GM21576 (cell line): ENCODE data around the gene STEAP3.

ENCODE experiments used
- ATAC-seq: cut with Tn5 transposase; IDR thresholded peaks from one replicate; pipeline ENCODE4 v1.9.1; 2021; ENCODE audit warnings: mild to moderate bottlenecking, moderate library complexity; ENCODE audit not compliant: unreplicated experiment

STEAP3 gene, protein sequence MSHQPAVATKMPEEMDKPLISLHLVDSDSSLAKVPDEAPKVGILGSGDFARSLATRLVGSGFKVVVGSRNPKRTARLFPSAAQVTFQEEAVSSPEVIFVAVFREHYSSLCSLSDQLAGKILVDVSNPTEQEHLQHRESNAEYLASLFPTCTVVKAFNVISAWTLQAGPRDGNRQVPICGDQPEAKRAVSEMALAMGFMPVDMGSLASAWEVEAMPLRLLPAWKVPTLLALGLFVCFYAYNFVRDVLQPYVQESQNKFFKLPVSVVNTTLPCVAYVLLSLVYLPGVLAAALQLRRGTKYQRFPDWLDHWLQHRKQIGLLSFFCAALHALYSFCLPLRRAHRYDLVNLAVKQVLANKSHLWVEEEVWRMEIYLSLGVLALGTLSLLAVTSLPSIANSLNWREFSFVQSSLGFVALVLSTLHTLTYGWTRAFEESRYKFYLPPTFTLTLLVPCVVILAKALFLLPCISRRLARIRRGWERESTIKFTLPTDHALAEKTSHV

DNA sequence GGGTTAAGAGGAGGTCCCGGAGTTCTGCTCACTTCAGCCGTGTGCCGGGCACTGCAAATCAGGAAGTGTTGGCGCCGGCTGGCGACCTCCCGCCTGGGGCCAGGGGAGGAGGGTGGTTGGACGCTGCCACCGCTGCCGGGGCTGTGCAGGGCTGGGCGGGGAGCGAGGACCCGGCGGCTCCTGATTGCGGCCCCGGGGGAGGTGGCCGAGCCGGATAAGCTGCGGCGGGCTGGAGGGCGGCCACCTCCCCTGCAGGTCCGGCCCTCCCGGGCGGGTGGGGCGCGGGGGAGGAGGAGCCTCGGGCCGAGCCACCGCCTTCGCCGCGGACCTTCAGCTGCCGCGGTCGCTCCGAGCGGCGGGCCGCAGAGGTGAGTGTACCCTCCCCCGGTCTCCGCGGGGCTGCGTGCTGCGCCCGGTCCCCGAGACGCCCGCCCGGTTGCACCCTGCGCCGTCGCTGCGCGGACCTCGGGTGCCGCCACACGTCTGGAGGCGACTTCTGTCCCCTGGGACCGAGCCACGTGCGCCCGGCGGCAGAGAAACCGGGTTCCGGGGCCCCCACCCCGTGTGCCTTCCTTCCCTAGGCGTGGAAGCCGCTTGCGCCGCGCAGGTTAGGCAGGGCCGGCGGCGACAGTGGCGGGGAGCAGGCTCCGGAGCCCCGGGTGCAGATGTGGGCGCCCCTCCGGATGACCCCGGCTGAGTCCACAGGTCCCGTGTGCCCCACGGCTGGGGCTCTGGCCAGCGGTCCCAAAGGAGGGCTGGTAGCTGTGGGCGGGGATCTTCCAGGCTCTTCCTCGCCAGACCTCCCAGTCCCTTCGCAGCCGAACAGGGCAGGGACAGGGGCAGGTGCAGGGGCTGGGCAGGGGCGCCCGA lies at the start of gene STEAP3:
Gene STEAP3, plus strand, starts transcription at position 314 of the 870 bp plus-strand sequence. CDS start 7,179 bp downstream, outside the sequence.
- peak; percentile 68 for ATAC-seq

DNA sequence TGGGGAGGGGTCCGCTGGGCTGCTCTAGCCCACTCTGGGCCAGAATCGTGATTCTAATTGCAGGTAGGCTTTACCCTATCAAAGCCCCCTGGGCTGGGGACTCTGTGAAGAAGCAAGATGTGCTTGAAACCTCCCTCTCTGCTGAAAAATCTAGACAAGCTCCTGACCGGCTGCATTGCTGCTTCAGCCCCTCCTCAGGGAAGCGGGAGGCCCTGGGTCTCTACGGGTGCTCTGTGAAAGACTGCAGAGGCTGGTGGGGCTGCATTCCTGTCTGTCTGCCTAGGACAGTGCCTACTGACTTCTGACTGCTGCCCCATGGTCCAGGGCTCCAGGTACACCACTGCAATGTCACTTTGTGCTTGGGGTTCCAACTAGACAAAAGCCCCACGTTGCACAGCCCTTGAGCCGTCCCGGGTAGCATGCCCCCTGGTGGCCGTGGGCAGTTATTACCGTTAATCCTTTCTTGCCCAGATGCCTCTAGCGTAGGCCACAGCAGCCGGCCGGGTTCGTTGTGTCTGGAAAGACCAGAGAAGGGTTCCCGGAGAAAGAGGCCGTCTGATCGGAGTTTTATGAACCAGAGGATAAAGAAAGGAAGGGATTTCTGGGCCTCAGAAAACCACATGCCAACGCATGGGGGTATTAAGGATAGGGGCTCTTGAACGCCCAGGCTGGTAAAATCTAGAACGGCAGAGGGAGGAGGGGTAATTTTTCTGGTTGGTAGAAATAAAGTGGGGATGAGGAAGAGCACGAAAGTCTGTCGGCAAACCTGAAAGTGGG lies 49.2 kb upstream of the STEAP3 start:
- peak; percentile 75 for ATAC-seq

DNA sequence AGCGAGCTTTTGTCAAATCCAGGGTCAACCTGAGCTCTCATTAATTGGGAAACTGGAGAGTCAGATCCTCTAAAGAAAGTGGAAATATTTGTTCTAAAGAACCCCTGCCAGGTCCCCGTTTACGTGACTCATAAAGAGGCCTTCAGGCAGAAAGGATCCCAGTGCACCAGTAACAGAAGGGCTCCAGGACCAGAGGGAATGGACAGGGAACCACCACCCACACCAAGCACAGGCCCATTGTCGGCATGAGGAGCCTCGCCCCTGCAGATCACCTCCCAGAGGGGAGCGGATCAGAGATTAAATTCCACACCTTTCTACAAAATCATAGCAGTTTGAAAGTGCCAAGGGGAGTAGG lies 48.7 kb upstream of the STEAP3 start:
- no peak for ATAC-seq

DNA sequence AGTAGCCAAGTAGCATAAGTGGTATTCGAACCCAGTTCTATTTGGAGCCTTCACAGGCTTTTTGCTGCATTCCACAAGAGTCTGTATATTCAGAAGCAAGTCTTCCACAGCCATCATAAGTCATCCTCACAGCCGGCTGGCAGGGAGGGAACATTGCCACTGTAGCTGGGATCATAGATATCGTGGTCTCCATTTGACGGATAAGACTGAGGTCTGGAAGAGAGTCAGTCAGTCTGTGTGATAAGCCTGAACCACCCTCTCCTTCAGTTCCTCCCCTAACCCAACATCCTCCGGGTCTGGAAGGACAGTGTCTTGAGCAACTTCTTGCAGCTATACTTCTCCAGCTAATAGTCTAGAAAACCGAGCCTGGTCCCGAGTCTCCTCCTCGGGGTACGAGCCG lies 48.1 kb upstream of the STEAP3 start:
- no peak for ATAC-seq

DNA sequence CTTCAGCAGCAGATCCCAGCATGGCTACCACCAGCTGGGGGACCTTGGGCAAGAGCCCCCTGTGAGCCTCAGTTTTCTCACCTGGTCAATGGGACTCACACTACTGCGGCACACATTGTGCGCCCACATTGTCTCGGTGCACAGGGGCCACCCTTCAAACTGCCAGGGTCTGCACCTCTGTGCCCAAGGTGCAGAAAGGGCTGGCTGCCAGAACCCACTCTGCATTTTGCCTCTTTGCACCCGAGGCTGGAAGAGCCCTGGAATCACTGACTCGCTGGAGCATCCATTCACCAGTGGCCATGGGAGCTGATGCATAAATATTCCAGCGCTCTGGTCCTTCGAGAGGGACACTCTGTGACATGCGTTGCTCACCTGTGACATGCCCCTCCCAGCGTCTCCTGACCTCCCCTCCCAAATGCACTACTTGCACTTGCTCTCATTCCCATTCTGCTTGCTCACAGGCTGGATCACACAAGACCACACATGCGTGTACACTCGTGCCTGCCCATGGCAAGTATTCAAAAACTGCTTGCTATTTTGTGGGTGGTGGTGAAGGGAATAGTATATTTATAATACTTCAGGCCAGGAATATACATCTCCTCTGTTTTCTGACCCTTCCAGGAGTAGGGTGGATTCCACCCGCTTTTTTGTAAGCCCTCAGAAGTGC lies 46.3 kb upstream of the STEAP3 start:
- no peak for ATAC-seq

DNA sequence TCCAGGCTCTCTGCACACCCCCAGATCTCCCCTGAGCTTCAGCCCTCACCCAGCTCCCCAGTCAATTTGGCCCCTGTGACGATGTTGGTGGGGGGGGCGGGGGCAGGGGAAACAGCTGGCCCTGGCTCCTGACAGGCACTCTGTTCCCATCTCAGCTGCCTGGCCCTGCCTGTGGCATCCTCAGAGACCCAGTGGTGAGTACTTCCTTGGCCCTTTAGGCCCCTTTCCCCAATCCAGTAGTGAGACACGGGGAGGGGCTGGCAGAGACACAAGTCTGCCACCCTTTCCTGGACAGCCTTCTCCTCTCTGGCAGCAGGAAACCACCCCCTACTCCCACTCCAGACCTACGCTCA lies 45.8 kb upstream of the STEAP3 start:
- no peak for ATAC-seq

DNA sequence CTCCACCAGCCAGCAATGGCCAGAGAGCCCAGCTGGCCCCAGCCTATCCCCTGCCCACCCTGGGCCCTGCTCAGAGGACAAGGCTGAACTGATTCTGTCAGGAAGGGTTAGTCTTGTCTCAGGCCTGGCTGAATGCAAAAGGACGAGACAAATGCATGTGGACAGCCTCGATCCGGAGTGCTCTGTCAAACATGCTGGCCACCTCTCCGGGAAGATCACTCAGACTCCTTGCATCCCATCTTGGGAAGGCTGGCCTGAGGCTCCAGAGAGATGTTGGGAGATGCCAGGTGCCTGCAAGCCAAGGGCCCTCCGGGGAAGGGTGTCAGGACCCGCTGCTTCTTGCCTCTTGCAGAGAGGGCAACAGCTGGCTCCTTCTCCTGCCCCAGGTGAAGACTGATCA lies 44.9 kb upstream of the STEAP3 start:
- no peak for ATAC-seq

DNA sequence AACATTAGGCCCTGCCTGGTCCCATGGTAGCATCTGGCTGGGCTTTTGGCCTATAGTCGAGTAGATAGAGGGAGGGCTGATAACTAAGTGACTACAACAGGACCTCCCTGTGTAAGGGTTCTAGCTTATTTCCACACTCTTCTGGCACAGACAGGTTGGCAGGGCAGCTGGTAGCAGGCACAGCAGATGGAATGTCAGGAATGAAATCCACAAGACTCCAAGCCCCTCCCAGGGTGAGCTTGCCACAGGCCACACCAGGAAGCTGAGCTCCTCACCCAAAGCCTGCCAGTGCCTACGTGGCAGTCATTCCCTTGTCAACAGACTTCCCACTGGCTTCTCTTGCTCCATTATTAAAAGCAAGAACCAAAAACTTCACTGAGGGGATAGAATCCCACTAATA lies 44.4 kb upstream of the STEAP3 start:
- ATAC-seq = no peak

DNA sequence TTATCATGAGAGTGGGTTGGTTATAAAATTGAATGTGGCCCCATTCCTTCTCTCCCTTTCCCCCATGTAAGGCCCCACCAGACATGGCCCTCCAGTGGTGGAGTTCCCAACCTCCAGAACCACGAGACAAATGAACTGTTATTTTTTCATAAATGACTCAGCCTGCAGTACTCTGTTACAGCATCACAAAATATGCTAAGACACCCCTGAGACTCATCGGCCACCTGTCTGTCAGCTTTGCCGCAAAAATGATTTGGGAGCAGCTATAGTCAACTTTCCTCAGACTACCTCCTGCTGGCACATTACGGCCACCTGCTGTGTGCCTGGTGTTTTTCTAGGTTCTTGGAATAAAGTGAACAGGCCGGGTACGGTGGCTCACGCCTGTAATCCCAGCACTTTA lies 43.6 kb upstream of the STEAP3 start:
- ATAC-seq = no peak

DNA sequence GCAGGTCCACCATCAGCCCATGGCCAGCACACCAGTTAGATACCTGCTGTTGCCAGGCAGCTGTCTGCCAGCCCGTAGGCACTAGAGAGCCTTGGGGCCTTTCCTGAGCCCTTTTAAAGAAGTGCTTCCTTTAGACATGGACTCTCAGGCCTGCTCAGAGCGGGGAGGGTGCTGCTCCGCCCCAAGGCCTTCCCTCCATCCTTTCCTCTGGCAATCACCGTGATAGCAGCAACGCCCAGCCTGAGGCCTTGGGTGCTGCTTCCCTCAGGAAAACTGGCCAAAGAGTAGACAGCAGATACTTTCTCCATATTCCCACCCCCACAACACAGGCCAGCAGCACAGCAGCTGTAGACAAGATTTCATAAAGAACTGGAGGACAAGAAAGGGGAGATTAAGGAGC lies 42.7 kb upstream of the STEAP3 start:
- no peak for ATAC-seq

DNA sequence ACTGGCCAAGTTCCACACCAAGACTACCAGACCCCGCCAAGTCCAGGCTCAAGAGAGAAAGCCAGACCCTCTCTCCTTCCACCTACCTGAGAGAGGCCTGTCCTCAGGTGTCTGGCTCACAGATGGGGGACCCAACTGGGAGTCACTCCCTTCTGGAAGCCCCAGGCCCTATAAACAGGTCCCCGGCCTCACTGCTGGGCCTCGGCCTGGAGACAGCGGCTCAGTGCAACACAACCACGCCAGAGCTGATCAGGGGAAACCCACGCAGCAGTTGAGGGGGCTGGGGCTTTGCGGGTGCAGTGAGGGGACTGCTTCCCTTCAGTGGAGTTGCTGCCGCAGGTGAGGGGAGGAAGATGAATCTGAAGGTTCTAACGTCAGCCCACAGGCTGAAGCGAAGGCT lies 42.2 kb upstream of the STEAP3 start:
- no peak for ATAC-seq

DNA sequence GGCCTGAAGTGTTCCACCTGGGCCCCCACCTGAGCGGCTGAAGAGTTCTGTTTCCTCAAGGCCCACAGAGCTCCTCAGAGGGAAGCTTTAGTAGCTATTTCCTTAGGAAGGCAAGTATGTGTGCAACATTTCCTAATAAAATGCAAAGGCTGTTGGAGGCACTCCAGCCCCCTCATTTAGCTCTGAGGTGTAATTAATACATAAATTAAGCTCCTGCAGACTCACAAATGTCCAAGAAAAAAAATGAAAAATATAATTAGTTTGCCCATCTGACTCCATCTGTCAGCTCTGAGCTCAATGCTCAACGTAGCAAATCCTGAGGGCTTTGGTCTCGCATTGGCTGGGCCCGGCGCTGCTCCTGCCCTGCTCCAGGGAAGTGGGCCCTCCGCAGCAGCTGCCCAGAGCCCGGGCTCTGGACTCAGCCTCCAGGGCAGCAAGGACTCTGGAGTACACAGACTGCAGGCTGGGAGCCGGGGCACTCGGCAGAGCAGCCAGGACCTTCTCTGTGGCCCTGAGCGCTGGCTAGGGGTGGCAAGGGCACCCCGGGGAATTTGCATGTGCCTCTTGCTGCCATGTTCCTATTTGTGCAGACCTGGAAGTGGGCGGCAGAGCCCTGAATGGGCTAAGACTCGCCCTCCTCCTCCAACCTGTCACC lies 41.7 kb upstream of the STEAP3 start:
- no peak for ATAC-seq

DNA sequence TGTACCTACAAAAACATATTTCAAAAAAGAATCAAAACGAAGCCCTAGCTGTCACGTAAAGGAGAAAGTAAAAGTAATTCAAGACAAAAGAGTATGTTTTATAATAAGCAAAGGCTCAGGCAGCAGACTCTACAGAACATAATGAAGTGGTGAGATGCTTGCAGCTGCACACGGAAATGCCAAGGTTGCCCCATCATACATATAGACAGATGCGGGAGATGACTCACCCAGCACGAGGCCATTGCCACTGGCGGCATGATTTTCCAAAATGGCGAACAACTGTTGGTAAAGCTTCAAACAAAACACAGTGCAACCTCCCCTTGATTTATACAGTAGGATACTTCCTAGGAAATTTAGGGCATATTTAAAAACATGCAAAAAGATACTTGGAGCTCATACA lies 39.1 kb upstream of the STEAP3 start:
- no peak for ATAC-seq

DNA sequence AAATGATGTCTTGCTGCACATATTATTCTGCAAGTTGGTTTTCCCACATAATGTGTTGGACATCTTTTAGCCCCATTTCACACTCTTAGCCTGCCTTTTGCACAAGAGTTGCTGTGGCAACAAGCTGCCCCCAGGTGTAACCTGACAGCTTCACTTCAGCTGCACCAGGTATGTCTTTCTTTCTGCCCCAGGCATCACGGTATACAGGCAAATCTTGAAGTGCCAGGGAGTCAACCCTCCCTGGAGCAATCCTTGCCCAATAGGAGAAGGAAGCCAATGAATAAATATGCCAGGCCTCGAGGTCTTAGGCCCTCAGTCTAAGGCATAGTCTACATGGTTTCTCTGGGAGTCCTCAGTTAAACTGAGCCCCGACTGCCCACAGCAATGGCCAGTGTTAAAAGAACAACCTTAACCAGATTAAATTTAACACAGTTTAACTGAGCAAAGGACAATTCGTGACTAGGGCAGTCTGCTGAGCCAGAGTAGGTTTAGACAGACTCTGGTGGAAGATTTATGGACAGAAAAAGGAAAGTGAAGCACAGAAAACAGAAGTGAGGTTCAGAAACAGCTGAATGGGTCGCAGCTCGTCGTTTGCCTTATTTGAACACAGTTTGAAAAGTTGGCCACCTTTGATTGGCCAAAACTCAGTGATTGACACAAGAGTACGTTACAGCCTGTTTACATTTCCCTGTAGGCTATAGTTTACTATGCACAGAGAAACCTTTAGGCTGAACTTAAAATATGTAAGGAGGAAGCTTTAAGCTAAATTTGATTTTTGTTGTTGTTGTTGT lies 33.1 kb upstream of the STEAP3 start:
- ATAC-seq = no peak

DNA sequence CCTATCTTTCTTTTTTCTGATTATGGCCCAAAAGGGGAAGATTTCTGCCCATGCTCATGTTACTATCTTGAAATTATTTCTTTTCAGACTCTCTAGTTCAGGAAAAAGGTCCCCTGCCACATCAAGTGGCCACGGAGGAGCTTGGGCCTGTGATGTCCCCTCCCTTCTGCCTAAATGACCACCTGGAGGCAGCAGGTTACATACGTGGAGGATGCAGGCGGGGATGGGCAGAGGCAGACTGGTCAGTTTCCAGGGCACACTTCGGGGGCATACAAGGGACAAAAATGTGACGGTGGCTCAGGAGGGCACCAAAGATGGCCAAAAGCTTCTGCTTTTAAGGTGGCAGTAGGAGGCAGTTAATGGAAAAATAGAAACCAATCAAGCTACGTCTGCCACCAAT lies 30.7 kb upstream of the STEAP3 start:
- no peak for ATAC-seq

DNA sequence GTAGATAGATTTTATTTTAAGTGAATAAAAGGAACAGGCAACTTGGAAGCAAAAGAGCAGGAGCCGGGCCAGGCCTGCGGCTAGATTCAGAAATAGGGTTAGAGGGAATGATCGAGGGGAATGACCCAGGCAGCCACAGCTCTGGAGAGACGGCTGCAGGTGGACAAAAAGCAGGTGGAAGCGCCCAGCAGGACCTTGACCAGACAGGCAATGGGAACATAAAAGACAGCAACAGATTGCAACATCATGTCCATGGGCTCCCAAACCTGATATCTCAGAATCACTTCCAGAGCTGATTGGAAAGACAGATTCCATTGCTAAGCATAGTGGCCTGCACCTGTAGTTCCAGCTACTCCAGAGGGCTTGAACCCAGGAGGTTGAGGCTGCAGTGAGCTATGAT lies 28.6 kb upstream of the STEAP3 start:
- ATAC-seq = no peak

DNA sequence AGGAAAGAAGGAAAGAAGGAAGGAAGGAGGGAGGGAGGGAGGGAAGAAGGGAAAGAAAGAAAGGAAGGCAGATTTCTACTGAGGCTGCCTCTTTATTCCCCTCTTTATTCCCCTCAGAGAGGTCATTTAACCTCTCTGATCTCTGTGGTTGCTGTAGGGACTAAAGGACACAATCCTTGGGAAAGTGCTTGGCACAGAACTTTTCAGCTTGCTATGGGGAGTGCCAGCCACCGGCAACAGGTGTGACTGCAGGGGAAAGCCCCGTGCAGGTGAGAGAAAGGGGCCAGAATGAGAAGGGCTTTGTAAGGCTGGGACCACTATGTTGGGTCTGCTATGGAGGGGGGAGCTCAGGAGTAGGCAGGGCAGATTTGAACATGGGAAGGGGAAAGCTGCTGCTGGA lies 27.7 kb upstream of the STEAP3 start:
- no peak for ATAC-seq

DNA sequence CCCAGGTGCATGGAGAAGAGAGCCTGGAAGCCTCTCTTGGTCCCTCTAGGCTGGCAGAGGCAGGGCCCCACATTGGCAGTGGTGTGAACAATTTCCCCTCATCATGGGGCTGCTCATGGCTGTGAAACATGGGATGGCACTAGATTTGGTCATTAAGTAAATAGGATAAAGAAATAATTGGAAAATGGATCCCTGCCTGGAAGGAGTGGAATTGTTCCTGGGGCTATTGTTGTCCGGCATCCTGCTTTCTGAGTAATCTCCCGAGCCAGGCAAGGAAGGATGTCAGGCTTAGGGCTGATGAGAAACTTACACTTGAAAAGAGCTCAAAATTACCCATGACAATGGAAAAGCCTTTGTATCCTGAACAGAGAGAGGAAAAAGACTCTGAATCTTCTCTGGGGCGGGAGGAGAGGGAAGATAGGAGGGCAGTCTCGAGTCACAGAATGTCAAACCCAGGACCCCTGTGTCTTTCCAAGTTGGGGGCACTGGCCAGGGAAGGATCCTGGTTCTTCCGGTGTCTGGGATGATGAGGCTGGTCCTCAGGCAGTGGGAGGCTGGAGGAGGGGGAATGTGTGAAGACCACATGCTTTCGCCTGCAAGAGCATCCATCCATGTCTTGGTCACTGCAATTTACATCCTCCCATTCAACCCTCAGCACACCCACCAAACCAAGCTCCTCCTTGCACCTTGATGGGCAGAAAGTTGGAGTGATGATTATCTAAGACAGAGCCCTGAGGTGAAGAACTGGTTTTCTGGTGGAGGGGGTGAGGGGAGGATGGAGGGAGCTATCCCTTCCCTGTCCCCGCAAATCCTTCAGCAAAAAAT lies 27.1 kb upstream of the STEAP3 start:
- no peak for ATAC-seq

DNA sequence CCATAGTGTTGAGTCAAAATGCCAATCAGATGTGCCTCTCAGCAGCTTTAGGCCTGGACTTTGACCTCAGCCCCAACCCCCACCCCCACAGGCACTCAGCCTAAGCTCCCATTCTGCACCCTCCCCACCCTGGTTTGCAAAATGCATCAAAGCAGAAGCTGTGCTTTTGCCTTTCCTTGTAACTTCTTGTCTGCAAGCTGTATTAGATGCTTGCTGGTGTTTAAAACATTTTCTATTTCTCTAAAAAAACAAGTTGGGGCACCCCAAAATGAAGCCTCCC lies 26.6 kb upstream of the STEAP3 start:
- no peak for ATAC-seq
